ENCODE data around the gene GRM8.

- TF ChIP-seq POLR2AphosphoS5 (IDR thresholded peaks at IDR 0.05; ENCODE audit: low read depth, low read length) (no peak), POLR2A (IDR thresholded peaks at IDR 0.05; ENCODE audit: low read depth, low read length) (no peak)
Measured at GRCh38 chr7:126973066-126973465, 279.7 kb downstream of the GRM8 start.

Data from GM12892 (cell line).